ENCODE data around the gene RGS11. TPM values are rescaled to one million over a fixed set of nuclear protein-coding genes. Genes with fewer than 3 reads are reported as not detected.
A peak's percentile ranks its signal among the peaks of the same experiment; 100 is the strongest.
"Not testable (repeated sequence)": the region's sequence is repeated elsewhere in the genome, so short reads cannot be mapped to it uniquely, and the experiment has no call there.

RGS11 gene
- total and polyA plus RNA-seq, 2 donors from 2014 or later: 2.5 to 5.9 TPM

DNA sequence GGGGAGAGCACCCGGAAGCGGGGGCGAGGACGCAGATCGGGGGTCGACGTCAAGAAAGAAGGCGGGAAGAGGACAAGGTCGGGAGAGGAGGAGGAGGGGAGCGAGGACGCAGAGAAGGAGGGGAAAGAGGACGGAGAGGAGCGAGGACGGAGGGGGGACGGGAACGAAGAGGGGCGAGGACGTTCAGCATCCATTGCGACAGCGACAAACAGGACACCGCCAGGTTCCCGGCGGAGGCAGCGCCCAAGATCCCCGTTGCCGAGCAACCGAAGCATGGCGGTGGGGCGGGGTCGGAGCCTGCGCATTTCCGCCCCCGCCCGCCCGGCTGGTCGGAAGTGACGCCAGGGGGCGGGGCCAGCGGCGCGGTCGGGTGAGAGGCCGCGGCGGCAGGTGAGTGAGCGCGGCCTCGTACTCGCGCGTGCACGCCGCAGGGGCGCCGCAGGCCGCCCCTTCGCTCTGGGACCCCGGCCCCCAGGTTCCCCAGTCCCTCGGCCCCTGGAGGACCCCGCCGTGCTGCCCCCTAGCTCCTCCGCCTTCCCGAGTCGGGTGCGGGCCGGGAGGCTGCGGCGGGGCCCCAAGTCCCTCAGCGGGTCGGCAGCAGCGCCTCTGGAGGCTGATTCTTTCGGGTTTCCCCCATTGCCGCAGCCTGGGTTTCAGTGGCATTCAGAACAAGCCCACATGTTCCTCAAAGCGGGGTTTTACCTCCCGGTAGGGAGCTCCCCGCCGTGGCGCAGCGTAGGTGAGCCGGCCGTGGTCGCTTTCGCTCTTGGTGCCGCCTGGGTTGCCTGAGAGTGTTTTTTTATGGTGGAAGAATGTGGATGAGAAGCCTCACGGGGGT, 41.1 kb downstream of the RGS11 start, which contains the start of gene FAM234A:
Gene FAM234A (plus strand): TSS at position 354 of the 838 bp plus-strand sequence. CDS start 19,593 bp downstream, outside the sequence.
- Histone ChIP-seq H3K27me3 (ENCODE audit: control insufficient read depth, insufficient read depth, low read length) (no peaks in the 10 kb centered on the region), H3K36me3 (ENCODE audit: control insufficient read depth in 2 of 3, insufficient read depth in 3 of 3, low read length in 3 of 3) (no peaks in the 10 kb centered on the region), H3K9me3 (ENCODE audit: control insufficient read depth in 2 of 3, insufficient read depth in 1 of 3, low read length in 3 of 3) (no peaks in the 10 kb centered on the region), H3K9ac (ENCODE audit: low read length in 3 of 3) (peak within 1 kb of the TSS; percentile 80 to 99 (median 98)), H3K4me3 (ENCODE audit: low read length in 3 of 3) (peak within 1 kb of the TSS; percentile 95 to 100 (median 99)), H3K4me1 (ENCODE audit: control insufficient read depth in 2 of 3, insufficient read depth in 2 of 3, low read depth in 1 of 3, low read length in 3 of 3) (no peaks in the 10 kb centered on the region), H3K27ac (ENCODE audit: low read depth in 2 of 2, low read length in 2 of 2) (peak within 1 kb of the TSS; percentile 95 to 97)
- peak; percentile 34 for TF ChIP-seq CTCF (IDR thresholded peaks at IDR 0.05; ENCODE audit: borderline replicate concordance, extremely low read depth, insufficient read depth)
- peak; percentile 95 to 98 (median 97) for DNase-seq
- intact Hi-C loops (cut with DNase I): no loop called here
- FAIRE-seq: no peak

- Histone ChIP-seq H3K4me3 (ENCODE audit: low read length in 3 of 3) (no peak overlapping the region), H3K27ac (ENCODE audit: low read depth in 2 of 2, low read length in 2 of 2) (no peak overlapping the region), H3K27me3 (ENCODE audit: control insufficient read depth, insufficient read depth, low read length) (no peaks in the 10 kb centered on the region), H3K9ac (ENCODE audit: low read length in 3 of 3) (no peak overlapping the region), H3K9me3 (ENCODE audit: control insufficient read depth in 2 of 3, insufficient read depth in 1 of 3, low read length in 3 of 3) (no peaks in the 10 kb centered on the region), H3K4me1 (ENCODE audit: control insufficient read depth in 2 of 3, insufficient read depth in 2 of 3, low read depth in 1 of 3, low read length in 3 of 3) (peaks cover 0 to 12% (median 12%) of the 10 kb centered on the region in 3 donors), H3K36me3 (ENCODE audit: control insufficient read depth in 2 of 3, insufficient read depth in 3 of 3, low read length in 3 of 3) (peaks cover 0 to 15% (median 14%) of the 10 kb centered on the region in 3 donors)
- no peak for TF ChIP-seq CTCF (IDR thresholded peaks at IDR 0.05; ENCODE audit: borderline replicate concordance, extremely low read depth, insufficient read depth)
- peak in 3 of 5 donors; percentile 16 to 60 (median 19) for DNase-seq
- intact Hi-C loops (cut with DNase I): no loop called here
- no peak for FAIRE-seq
Measured at GRCh38 chr16:230949-231348, 44.8 kb downstream of the RGS11 start.

GRCh38 chr16:230351-230750, 45.4 kb downstream of the RGS11 start:
- H3K4me1 ChIP-seq (ENCODE audit: control insufficient read depth in 2 of 3, insufficient read depth in 2 of 3, low read depth in 1 of 3, low read length in 3 of 3): peaks cover 0 to 12% (median 12%) of the 10 kb centered on the region in 3 donors
- not testable (repeated sequence) for H3K4me3 ChIP-seq (ENCODE audit: low read length in 3 of 3)

GRCh38 chr16:229731-230281, 45.9 kb downstream of the RGS11 start:
- Histone ChIP-seq H3K36me3 (ENCODE audit: control insufficient read depth in 2 of 3, insufficient read depth in 3 of 3, low read length in 3 of 3) (peaks cover 2 to 20% (median 17%) of the 10 kb centered on the region in 3 donors), H3K27me3 (ENCODE audit: control insufficient read depth, insufficient read depth, low read length) (no peaks in the 10 kb centered on the region), H3K27ac (ENCODE audit: low read depth in 2 of 2, low read length in 2 of 2) (no peak overlapping the region), H3K4me1 (ENCODE audit: control insufficient read depth in 2 of 3, insufficient read depth in 2 of 3, low read depth in 1 of 3, low read length in 3 of 3) (peaks cover 0 to 12% (median 12%) of the 10 kb centered on the region in 3 donors), H3K4me3 (ENCODE audit: low read length in 3 of 3) (peak overlapping the region; percentile 50 to 85 (median 83)), H3K9ac (ENCODE audit: low read length in 3 of 3) (peak overlapping the region in 1 of 3 donors; percentile 77), H3K9me3 (ENCODE audit: control insufficient read depth in 2 of 3, insufficient read depth in 1 of 3, low read length in 3 of 3) (no peaks in the 10 kb centered on the region)
- intact Hi-C loops (cut with DNase I): no loop called here
- TF ChIP-seq CTCF (IDR thresholded peaks at IDR 0.05; ENCODE audit: borderline replicate concordance, extremely low read depth, insufficient read depth): no peak
- no peak for FAIRE-seq
- DNase-seq: peak in 1 of 5 donors; percentile 66

More at GRCh38 chr16:230351-230750, 45.4 kb downstream of the RGS11 start:
- H3K9ac ChIP-seq (ENCODE audit: low read length in 3 of 3); FAIRE-seq; H3K27me3 ChIP-seq (ENCODE audit: control insufficient read depth, insufficient read depth, low read length); H3K9me3 ChIP-seq (ENCODE audit: control insufficient read depth in 2 of 3, insufficient read depth in 1 of 3, low read length in 3 of 3); H3K27ac ChIP-seq (ENCODE audit: low read depth in 2 of 2, low read length in 2 of 2); intact Hi-C loops (cut with DNase I): not testable (repeated sequence)
- DNase-seq: peak in 1 of 5 donors; percentile 58
- peaks cover 0 to 18% (median 17%) of the 10 kb centered on the region in 3 donors for H3K36me3 ChIP-seq (ENCODE audit: control insufficient read depth in 2 of 3, insufficient read depth in 3 of 3, low read length in 3 of 3)
